Mesothelial cell of epicardium (in vitro differentiated cells): ENCODE results near the gene ZMYND12. TPM values are rescaled to one million over a fixed set of nuclear protein-coding genes. Genes with fewer than 3 reads are reported as not detected.

ENCODE experiments used
- DNase-seq, 2 experiments: peaks; one replicate each; pipeline ENCODE4 v3.0.0; 2021; ENCODE audit warnings: low spot score in 2 of 2; ENCODE audit not compliant: unreplicated experiment in 2 of 2
- H3K27ac Mint-ChIP-seq: 2 replicates; pipeline ENCODE4 v1.8.0; 2021; ENCODE audit warnings: mixed read lengths
- H3K27me3 Mint-ChIP-seq: 2 replicates; pipeline ENCODE4 v1.8.0; 2021; ENCODE audit warnings: low read depth, mixed read lengths
- H3K36me3 Mint-ChIP-seq: 2 replicates; pipeline ENCODE4 v1.8.0; 2021; ENCODE audit warnings: mixed read lengths
- H3K4me1 Mint-ChIP-seq: 2 replicates; pipeline ENCODE4 v1.8.0; 2021; ENCODE audit warnings: mixed read lengths
- H3K4me3 Mint-ChIP-seq: 2 replicates; pipeline ENCODE4 v1.8.0; 2021; ENCODE audit warnings: mild to moderate bottlenecking, moderate library complexity, mixed read lengths
- H3K9me3 Mint-ChIP-seq: 2 replicates; pipeline ENCODE4 v1.8.0; 2021; ENCODE audit warnings: mixed read lengths
- CTCF ChIP-seq: fragments of 200-600 bp; sonication (generic); IDR thresholded peaks from one replicate; pipeline ENCODE4 v1.5.0; 2021; ENCODE audit warnings: antibody characterized with exemption; ENCODE audit not compliant: unreplicated experiment
- total RNA-seq: library from RNA; stranded (reverse); gene quantifications from 3 replicates; pipeline ENCODE4 v1.2.1, GENCODE V29; 2021

The ZMYND12 gene
- total RNA-seq, 1 donor from 2014 or later = 0.76 TPM

- no peak overlapping the region for H3K4me3 Mint-ChIP-seq
- H3K27me3 Mint-ChIP-seq = peaks cover 5% of the 10 kb centered on the region
- no peaks in the 10 kb centered on the region for H3K36me3 Mint-ChIP-seq
- H3K4me1 Mint-ChIP-seq = peaks cover 13% of the 10 kb centered on the region
- H3K9me3 Mint-ChIP-seq = no peaks in the 10 kb centered on the region
- TF ChIP-seq CTCF = no peak
- DNase-seq = no peak
- H3K27ac Mint-ChIP-seq = no peak overlapping the region
Observed at GRCh38 chr1:42414551-42415496, 41.0 kb downstream of the ZMYND12 start.

GRCh38 chr1:42403880-42404400 lies 51.9 kb downstream of the ZMYND12 start:
- Mint-ChIP-seq H3K9me3 (no peaks in the 10 kb centered on the region), H3K36me3 (no peaks in the 10 kb centered on the region), H3K4me3 (no peak overlapping the region), H3K4me1 (no peaks in the 10 kb centered on the region), H3K27ac (no peak overlapping the region), H3K27me3 (peaks cover 21% of the 10 kb centered on the region)
- TF ChIP-seq CTCF = no peak
- no peak for DNase-seq

- Mint-ChIP-seq H3K27me3 (peaks cover 9% of the 10 kb centered on the region), H3K4me1 (no peaks in the 10 kb centered on the region), H3K4me3 (no peak overlapping the region), H3K9me3 (no peaks in the 10 kb centered on the region), H3K27ac (no peak overlapping the region), H3K36me3 (no peaks in the 10 kb centered on the region)
- no peak for TF ChIP-seq CTCF
- no peak for DNase-seq
Observed at GRCh38 chr1:42399315-42400100, 56.3 kb downstream of the ZMYND12 start.

GRCh38 chr1:42392967-42393848 lies 62.6 kb downstream of the ZMYND12 start:
- Mint-ChIP-seq H3K36me3 (no peaks in the 10 kb centered on the region), H3K27ac (no peak overlapping the region), H3K4me1 (no peaks in the 10 kb centered on the region), H3K9me3 (no peaks in the 10 kb centered on the region), H3K27me3 (peaks cover 5% of the 10 kb centered on the region), H3K4me3 (no peak overlapping the region)
- no peak for DNase-seq
- no peak for TF ChIP-seq CTCF

GRCh38 chr1:42392255-42392654 lies 63.6 kb downstream of the ZMYND12 start:
- Mint-ChIP-seq H3K27me3 (peaks cover 10% of the 10 kb centered on the region), H3K4me1 (no peaks in the 10 kb centered on the region), H3K27ac (no peak overlapping the region), H3K36me3 (no peaks in the 10 kb centered on the region), H3K4me3 (no peak overlapping the region), H3K9me3 (no peaks in the 10 kb centered on the region)
- no peak for TF ChIP-seq CTCF
- DNase-seq = no peak
